ENCODE results near the gene CHST7.

CHST7 gene

DNA sequence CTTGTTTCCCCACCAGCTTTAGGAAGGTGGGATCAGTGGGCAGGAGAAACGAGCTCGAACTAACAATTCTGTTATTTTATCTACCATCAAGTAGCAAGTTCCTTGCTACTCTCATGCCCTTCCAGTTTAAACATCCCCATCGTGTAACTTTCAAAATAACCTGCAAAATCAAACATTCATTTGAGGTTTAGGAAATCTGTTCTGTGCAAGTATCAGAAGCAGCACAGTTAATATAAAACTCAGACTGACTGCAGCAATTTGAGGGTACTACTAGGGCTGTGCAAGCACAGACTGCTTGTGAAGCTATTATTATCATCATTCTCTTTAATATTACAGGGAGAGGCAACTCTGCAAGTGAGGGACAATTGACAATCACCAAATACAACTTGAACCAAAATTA is 48.0 kb downstream of the CHST7 start:
- Histone ChIP-seq H3K9ac (ENCODE audit: low read length in 5 of 5) (no peak overlapping the region), H3K9me3 (ENCODE audit: control insufficient read depth in 5 of 5, low read length in 5 of 5) (peaks cover 2 to 13% (median 8%) of the 10 kb centered on the region in 5 donors), H3K36me3 (ENCODE audit: control insufficient read depth in 5 of 5, insufficient read depth in 5 of 5, low read length in 5 of 5) (no peaks in the 10 kb centered on the region), H3K4me3 (ENCODE audit: low read depth in 1 of 5, low read length in 5 of 5) (no peak overlapping the region), H3K4me1 (ENCODE audit: control insufficient read depth in 5 of 5, insufficient read depth in 5 of 5, low read length in 5 of 5) (peaks cover 0 to 9% (median 0%) of the 10 kb centered on the region in 5 donors), H3K27ac (ENCODE audit: low read depth, low read length) (no peak overlapping the region), H3K27me3 (ENCODE audit: control insufficient read depth in 5 of 5, insufficient read depth in 4 of 5, low read length in 5 of 5) (peaks cover 0 to 4% (median 2%) of the 10 kb centered on the region in 5 donors)

DNA sequence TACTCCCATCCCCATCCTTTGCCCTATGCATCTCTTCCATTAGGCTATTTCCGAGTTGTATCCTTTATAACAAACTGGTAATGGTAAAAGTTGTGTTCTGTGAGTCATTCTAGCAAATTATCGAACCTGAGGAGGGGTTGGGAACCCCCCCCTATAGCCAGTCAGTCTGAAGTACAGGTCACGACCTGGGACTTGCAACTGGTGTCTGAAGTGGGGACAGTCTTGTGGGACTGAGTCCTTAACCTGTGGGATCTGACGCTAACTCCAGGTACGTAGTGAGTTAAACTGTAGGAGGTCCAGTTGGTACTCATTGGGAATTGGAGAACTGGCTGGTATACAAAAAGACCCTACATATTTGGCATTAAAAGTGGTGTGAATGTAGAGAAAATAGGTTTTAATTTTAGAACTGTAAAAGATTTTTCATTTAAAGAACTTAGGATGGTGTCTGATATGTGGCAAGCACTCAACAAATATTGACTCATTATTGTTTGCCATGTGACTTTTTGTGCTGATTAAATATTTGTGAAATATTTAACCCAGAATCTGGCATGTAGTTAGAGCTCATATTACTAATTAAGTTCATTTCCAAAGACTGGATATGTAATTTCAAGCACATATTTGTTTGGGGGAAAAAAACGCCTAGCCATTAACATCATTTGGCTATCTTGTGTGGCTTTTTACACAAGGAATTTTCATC is 50.7 kb downstream of the CHST7 start:
- H3K4me1 ChIP-seq (ENCODE audit: control insufficient read depth in 5 of 5, insufficient read depth in 5 of 5, low read length in 5 of 5): peaks cover 4 to 34% (median 21%) of the 10 kb centered on the region in 5 donors
- no peak overlapping the region for H3K27ac ChIP-seq (ENCODE audit: low read depth, low read length)
- H3K4me3 ChIP-seq (ENCODE audit: low read depth in 1 of 5, low read length in 5 of 5): no peak overlapping the region
- H3K9me3 ChIP-seq (ENCODE audit: control insufficient read depth in 5 of 5, low read length in 5 of 5): peaks cover 0 to 3% (median 2%) of the 10 kb centered on the region in 5 donors
- peaks cover 0 to 9% (median 3%) of the 10 kb centered on the region in 5 donors for H3K27me3 ChIP-seq (ENCODE audit: control insufficient read depth in 5 of 5, insufficient read depth in 4 of 5, low read length in 5 of 5)
- H3K9ac ChIP-seq (ENCODE audit: low read length in 5 of 5): no peak overlapping the region
- no peaks in the 10 kb centered on the region for H3K36me3 ChIP-seq (ENCODE audit: control insufficient read depth in 5 of 5, insufficient read depth in 5 of 5, low read length in 5 of 5)

DNA sequence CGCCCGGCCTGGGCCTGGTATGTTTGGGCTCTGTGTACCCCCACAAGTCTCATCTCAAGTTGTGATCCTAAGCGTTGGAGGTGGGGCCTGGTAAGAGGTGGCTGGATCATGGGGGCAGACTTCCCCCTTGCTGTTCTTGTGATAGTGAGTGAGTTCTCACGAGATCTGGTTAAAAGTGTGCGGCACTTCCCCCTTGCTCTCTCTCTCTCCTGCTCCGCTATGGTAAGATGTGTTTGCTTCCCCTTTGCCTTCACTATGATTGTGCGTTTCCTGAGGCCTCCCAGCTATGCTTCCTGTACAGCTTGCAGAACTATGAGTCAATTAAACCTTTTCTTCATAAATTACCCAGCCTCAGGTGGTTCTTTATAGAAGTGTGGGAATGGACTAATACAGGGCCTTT is 53.0 kb downstream of the CHST7 start:
- no peak overlapping the region for H3K4me3 ChIP-seq (ENCODE audit: low read depth in 1 of 5, low read length in 5 of 5)
- peaks cover 6 to 39% (median 28%) of the 10 kb centered on the region in 5 donors for H3K4me1 ChIP-seq (ENCODE audit: control insufficient read depth in 5 of 5, insufficient read depth in 5 of 5, low read length in 5 of 5)
- no peak overlapping the region for H3K9ac ChIP-seq (ENCODE audit: low read length in 5 of 5)
- no peaks in the 10 kb centered on the region for H3K9me3 ChIP-seq (ENCODE audit: control insufficient read depth in 5 of 5, low read length in 5 of 5)
- peak overlapping the region; percentile 52 for H3K27ac ChIP-seq (ENCODE audit: low read depth, low read length)
- H3K27me3 ChIP-seq (ENCODE audit: control insufficient read depth in 5 of 5, insufficient read depth in 4 of 5, low read length in 5 of 5): peaks cover 0 to 13% (median 9%) of the 10 kb centered on the region in 5 donors
- no peaks in the 10 kb centered on the region for H3K36me3 ChIP-seq (ENCODE audit: control insufficient read depth in 5 of 5, insufficient read depth in 5 of 5, low read length in 5 of 5)

DNA sequence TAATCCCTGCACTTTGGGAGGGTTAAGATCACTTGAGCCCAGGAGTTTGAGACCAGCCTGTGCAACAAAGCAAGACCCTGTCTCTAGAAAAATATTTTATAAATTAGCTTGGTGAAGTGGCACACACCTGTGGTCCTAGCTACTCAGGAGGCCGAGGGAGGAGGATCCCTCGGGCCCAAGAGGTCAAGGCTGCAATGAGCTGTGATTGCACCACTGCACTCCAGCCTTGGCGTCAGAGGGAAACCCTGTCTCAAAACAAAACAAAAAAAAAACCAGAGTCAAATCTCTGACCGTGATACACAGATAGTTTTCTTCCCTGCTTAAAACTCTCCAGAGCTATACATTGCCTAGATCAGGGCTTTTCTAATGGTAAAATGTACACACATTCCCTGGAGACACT is 53.5 kb downstream of the CHST7 start:
- peaks cover 0 to 13% (median 9%) of the 10 kb centered on the region in 5 donors for H3K27me3 ChIP-seq (ENCODE audit: control insufficient read depth in 5 of 5, insufficient read depth in 4 of 5, low read length in 5 of 5)
- no peaks in the 10 kb centered on the region for H3K36me3 ChIP-seq (ENCODE audit: control insufficient read depth in 5 of 5, insufficient read depth in 5 of 5, low read length in 5 of 5)
- H3K4me3 ChIP-seq (ENCODE audit: low read depth in 1 of 5, low read length in 5 of 5): no peak overlapping the region
- H3K9me3 ChIP-seq (ENCODE audit: control insufficient read depth in 5 of 5, low read length in 5 of 5): no peaks in the 10 kb centered on the region
- H3K27ac ChIP-seq (ENCODE audit: low read depth, low read length): peak overlapping the region; percentile 52
- peaks cover 6 to 39% (median 28%) of the 10 kb centered on the region in 5 donors for H3K4me1 ChIP-seq (ENCODE audit: control insufficient read depth in 5 of 5, insufficient read depth in 5 of 5, low read length in 5 of 5)
- H3K9ac ChIP-seq (ENCODE audit: low read length in 5 of 5): no peak overlapping the region

DNA sequence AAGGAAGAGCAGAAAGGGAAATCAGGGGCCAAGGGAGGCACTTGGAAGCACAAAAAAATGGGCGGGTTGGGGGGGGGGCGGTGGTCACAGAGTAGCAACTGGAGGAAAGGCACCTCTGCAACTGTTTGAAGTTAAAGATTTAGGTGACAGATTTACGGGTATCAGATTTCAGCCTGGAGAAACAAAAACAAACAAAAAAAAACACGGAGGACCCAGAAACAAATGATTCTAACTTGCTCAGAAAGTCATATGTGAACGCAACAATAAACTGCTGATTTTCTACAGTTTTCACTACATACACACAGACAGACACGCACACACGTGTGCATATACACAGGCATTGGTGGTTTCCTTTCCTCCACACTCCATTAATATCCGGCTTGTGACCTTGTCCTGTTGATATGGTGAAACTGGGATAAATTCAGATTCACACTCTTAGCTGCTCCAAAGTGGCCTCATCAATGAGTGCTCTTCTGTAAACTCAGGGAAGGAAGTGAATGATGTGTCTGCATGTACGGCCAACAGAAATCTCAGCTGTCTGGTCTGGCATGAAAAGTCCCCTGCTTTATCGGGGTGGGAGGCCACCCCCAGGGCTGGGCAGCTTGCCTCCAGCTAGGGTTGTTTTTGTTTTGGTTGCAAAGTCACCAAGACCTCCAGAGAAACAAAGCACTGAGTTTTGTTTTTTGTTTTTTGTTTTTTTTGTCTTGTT is 54.3 kb downstream of the CHST7 start:
- no peak overlapping the region for H3K4me3 ChIP-seq (ENCODE audit: low read depth in 1 of 5, low read length in 5 of 5)
- peak overlapping the region; percentile 58 for H3K27ac ChIP-seq (ENCODE audit: low read depth, low read length)

DNA sequence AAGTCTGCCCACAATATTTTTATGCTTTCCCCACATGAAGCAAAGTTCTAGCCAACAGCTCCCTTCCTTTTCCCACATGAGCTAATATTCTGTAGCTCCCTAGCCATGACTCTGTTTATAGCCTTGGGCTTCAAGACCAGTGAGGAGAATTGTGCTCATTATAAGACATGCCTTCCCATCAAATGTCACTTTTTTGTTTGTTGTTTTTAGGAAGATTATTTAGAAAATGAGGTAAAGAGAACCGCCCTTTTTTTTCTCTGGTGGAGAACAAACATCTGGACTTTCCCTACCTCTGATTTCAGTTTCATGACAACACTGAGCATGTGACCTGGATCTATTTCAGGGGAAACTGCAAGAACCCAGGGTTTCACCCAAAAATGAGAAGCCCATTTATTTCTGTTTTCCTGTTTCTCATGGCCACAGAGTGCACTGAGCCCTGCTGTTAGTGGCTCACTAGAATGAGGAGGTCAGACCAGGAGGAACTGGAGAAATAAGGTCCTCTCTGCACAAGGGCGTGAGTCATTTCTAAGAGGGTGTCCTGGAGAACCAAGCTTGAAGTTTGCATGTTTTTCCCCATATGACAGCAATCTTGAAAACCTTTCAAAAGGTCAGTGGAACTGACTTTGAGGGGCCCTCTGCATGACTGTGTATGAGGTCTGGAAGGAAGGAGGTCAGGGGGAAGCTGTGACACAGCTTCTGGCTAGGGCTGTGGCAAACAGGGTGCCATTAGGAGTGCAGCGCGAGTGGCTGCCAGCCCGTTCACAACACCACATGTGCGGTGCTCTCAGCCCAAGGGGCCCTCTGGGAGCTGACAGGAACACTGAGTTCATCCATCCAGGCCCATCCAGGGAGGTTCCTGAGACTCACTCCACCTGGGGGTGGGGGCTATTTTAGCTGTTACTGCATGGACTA is 55.2 kb downstream of the CHST7 start:
- H3K27ac ChIP-seq (ENCODE audit: low read depth, low read length): peak overlapping the region; percentile 58
- H3K27me3 ChIP-seq (ENCODE audit: control insufficient read depth in 5 of 5, insufficient read depth in 4 of 5, low read length in 5 of 5): peaks cover 0 to 13% (median 9%) of the 10 kb centered on the region in 5 donors
- no peak overlapping the region for H3K9ac ChIP-seq (ENCODE audit: low read length in 5 of 5)
- H3K4me3 ChIP-seq (ENCODE audit: low read depth in 1 of 5, low read length in 5 of 5): no peak overlapping the region
- H3K9me3 ChIP-seq (ENCODE audit: control insufficient read depth in 5 of 5, low read length in 5 of 5): no peaks in the 10 kb centered on the region
- peaks cover 8 to 46% (median 33%) of the 10 kb centered on the region in 5 donors for H3K4me1 ChIP-seq (ENCODE audit: control insufficient read depth in 5 of 5, insufficient read depth in 5 of 5, low read length in 5 of 5)
- no peaks in the 10 kb centered on the region for H3K36me3 ChIP-seq (ENCODE audit: control insufficient read depth in 5 of 5, insufficient read depth in 5 of 5, low read length in 5 of 5)

More for the DNA sequence above, 54.3 kb downstream of the CHST7 start:
- Histone ChIP-seq H3K9me3 (ENCODE audit: control insufficient read depth in 5 of 5, low read length in 5 of 5) (no peaks in the 10 kb centered on the region), H3K9ac (ENCODE audit: low read length in 5 of 5) (no peak overlapping the region), H3K4me1 (ENCODE audit: control insufficient read depth in 5 of 5, insufficient read depth in 5 of 5, low read length in 5 of 5) (peaks cover 8 to 44% (median 30%) of the 10 kb centered on the region in 5 donors), H3K36me3 (ENCODE audit: control insufficient read depth in 5 of 5, insufficient read depth in 5 of 5, low read length in 5 of 5) (no peaks in the 10 kb centered on the region), H3K27me3 (ENCODE audit: control insufficient read depth in 5 of 5, insufficient read depth in 4 of 5, low read length in 5 of 5) (peaks cover 0 to 13% (median 9%) of the 10 kb centered on the region in 5 donors)

DNA sequence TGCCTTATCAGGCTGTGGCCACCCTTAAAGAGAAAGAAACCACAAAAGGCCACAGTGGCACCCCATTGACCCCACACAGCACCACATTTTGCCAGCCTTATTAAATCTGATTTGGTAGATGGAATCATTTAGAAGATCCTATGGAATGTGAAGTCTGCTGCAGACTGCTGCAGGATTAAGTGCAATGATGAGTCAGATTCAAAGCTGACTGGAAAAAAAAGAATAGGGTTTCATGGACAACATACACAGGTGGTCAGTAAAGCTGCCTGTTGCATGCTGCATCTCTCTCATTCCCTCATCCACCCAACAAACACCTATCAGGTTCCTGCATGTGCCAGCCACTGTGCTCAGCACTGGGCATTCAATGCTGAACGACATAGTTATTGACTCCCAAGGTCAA is 56.6 kb downstream of the CHST7 start:
- Histone ChIP-seq H3K9ac (ENCODE audit: low read length in 5 of 5) (no peak overlapping the region), H3K27ac (ENCODE audit: low read depth, low read length) (no peak overlapping the region), H3K4me1 (ENCODE audit: control insufficient read depth in 5 of 5, insufficient read depth in 5 of 5, low read length in 5 of 5) (peaks cover 8 to 46% (median 33%) of the 10 kb centered on the region in 5 donors), H3K27me3 (ENCODE audit: control insufficient read depth in 5 of 5, insufficient read depth in 4 of 5, low read length in 5 of 5) (peaks cover 0 to 9% (median 6%) of the 10 kb centered on the region in 5 donors), H3K36me3 (ENCODE audit: control insufficient read depth in 5 of 5, insufficient read depth in 5 of 5, low read length in 5 of 5) (no peaks in the 10 kb centered on the region), H3K4me3 (ENCODE audit: low read depth in 1 of 5, low read length in 5 of 5) (no peak overlapping the region), H3K9me3 (ENCODE audit: control insufficient read depth in 5 of 5, low read length in 5 of 5) (no peaks in the 10 kb centered on the region)

DNA sequence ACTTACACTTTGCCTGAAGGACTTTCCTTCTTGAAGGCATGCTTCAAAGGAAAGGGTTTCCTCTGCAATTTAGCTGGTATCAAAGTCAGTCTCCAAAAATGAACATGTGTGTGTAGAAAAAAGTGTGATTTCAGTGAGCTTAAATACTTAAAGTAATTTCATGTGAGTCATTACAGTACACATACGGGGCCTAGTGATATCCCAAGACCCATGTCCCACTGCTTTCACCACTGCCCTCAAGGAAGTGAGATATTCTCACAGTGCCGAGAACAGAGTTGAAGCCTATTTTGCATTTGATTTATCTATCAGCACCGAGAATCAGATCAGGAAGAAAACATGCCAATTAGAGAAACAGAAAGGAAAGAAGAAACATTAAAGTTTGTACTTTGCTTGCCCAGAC is 61.0 kb downstream of the CHST7 start:
- no peaks in the 10 kb centered on the region for H3K36me3 ChIP-seq (ENCODE audit: control insufficient read depth in 5 of 5, insufficient read depth in 5 of 5, low read length in 5 of 5)
- H3K4me1 ChIP-seq (ENCODE audit: control insufficient read depth in 5 of 5, insufficient read depth in 5 of 5, low read length in 5 of 5): peaks cover 2 to 15% (median 8%) of the 10 kb centered on the region in 5 donors
- peak overlapping the region; percentile 3 for H3K27ac ChIP-seq (ENCODE audit: low read depth, low read length)
- no peak overlapping the region for H3K4me3 ChIP-seq (ENCODE audit: low read depth in 1 of 5, low read length in 5 of 5)
- H3K9ac ChIP-seq (ENCODE audit: low read length in 5 of 5): no peak overlapping the region
- peaks cover 0 to 6% (median 4%) of the 10 kb centered on the region in 5 donors for H3K27me3 ChIP-seq (ENCODE audit: control insufficient read depth in 5 of 5, insufficient read depth in 4 of 5, low read length in 5 of 5)
- H3K9me3 ChIP-seq (ENCODE audit: control insufficient read depth in 5 of 5, low read length in 5 of 5): no peaks in the 10 kb centered on the region

DNA sequence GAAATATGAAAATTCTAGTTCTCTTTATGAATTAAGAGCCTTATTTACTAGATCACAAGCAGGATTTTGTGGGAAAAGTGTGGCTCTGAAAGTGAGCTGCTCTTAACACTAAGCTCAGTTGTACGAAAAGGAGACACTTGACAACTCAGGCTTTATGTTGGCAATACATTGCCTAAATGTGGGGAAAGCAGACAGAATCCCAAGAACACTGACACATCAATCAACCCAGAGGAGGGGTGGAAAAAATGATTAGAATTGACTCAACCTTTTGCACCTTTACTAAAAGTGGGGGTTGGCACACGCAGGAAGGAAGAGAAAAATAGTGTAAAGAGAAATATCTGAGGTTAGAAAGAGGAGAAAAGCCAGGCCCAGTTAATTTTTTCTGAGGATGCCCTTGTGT is 61.6 kb downstream of the CHST7 start:
- Histone ChIP-seq H3K4me3 (ENCODE audit: low read depth in 1 of 5, low read length in 5 of 5) (no peak overlapping the region), H3K36me3 (ENCODE audit: control insufficient read depth in 5 of 5, insufficient read depth in 5 of 5, low read length in 5 of 5) (no peaks in the 10 kb centered on the region), H3K4me1 (ENCODE audit: control insufficient read depth in 5 of 5, insufficient read depth in 5 of 5, low read length in 5 of 5) (peaks cover 2 to 14% (median 5%) of the 10 kb centered on the region in 5 donors), H3K9ac (ENCODE audit: low read length in 5 of 5) (no peak overlapping the region), H3K27ac (ENCODE audit: low read depth, low read length) (no peak overlapping the region), H3K27me3 (ENCODE audit: control insufficient read depth in 5 of 5, insufficient read depth in 4 of 5, low read length in 5 of 5) (peaks cover 0 to 5% (median 4%) of the 10 kb centered on the region in 5 donors), H3K9me3 (ENCODE audit: control insufficient read depth in 5 of 5, low read length in 5 of 5) (no peaks in the 10 kb centered on the region)

Data from subcutaneous abdominal adipose tissue (tissue), 5 donors.